HepG2 (cell line): ENCODE data around the gene ACSF3. TPM values are rescaled to one million over a fixed set of nuclear protein-coding genes. Genes with fewer than 3 reads are reported as not detected.
"Not testable (repeated sequence)": the region's sequence is repeated elsewhere in the genome, so short reads cannot be mapped to it uniquely, and the experiment has no call there.

Experiments used
- ATAC-seq: fragments of 200-7000 bp; cut with Tn5 transposase; 3 replicates; pipeline ENCODE4 v1.9.1; 2020; ENCODE audit warnings: mild to moderate bottlenecking, moderate library complexity
- BruUV-seq: library from RNA; stranded (reverse); fragments of 400-500 nt; replicated peaks from 2 replicates; lab custom pipeline; 2021; lab: Mats Ljungman, UMichigan
- CTCF ChIA-PET: fragments of 300-600 bp; formaldehyde crosslinking; extraction: SDS; loops from one replicate; lab custom pipeline; 2021; ENCODE audit warnings: low total read pairs, inconsistent platforms, low intra/inter-chr PET ratio; lab: Yijun Ruan, JAX
- POLR2A ChIA-PET: fragments of 350-600 bp; sonication (Branson Sonifier 250); formaldehyde crosslinking; loops from one replicate; lab custom pipeline; 2020; ENCODE audit warnings: antibody characterized with exemption, inconsistent platforms; lab: Yijun Ruan, JAX
- DNase-seq: peaks from one replicate; pipeline ENCODE4 v3.0.0-alpha.2; 2015; ENCODE audit warnings: low spot score
- FAIRE-seq: peaks from 3 replicates; lab custom pipeline; 2011; peaks lifted over from hg19 to GRCh38; lab: Jason Lieb, UNC
- H2AFZ ChIP-seq: one replicate; pipeline ENCODE4 v1.6.1; 2011; ENCODE audit warnings: low read length, inconsistent platforms
- H3K27ac ChIP-seq: fragments of 300-600 bp; 3 replicates; pipeline ENCODE4 v1.8.0; 2011; ENCODE audit warnings: mixed run types, mild to moderate bottlenecking, mixed read lengths, low read length, inconsistent platforms; ENCODE audit not compliant: insufficient read depth; ENCODE audit errors: extremely low read length
- H3K27me3 ChIP-seq, 2 experiments: fragments of 200-600 bp in 1 of 2; 2 replicates in 1 of 2; 3 replicates in 1 of 2; pipeline versions ENCODE4 v1.6.0 to v1.8.0; 2011; ENCODE audit warnings: low read length in 2 of 2, mild to moderate bottlenecking in 2 of 2, moderate library complexity in 2 of 2, inconsistent platforms in 1 of 2; ENCODE audit not compliant: insufficient read depth in 2 of 2, control insufficient read depth in 1 of 2
- H3K36me3 ChIP-seq, 2 experiments: fragments of 200-600 bp in 1 of 2; replicated peaks in 1 of 2; 2 replicates in 1 of 2; 3 replicates in 1 of 2; pipeline versions ENCODE4 v1.5.1 to v1.8.0; 2011; ENCODE audit warnings: low read length in 2 of 2, inconsistent platforms in 1 of 2; ENCODE audit not compliant: insufficient read depth in 2 of 2, control insufficient read depth in 1 of 2
- H3K4me1 ChIP-seq: 2 replicates; pipeline ENCODE4 v1.5.1; 2012; ENCODE audit warnings: low read length, inconsistent platforms; ENCODE audit not compliant: insufficient read depth
- H3K4me2 ChIP-seq: 2 replicates; pipeline ENCODE4 v1.6.0; 2011; ENCODE audit warnings: low read depth, low read length, inconsistent platforms
- H3K4me3 ChIP-seq, 3 experiments: fragments of 200-600 bp in 1 of 3; sonication (generic), shearing (Covaris generic) in 1 of 3; replicated peaks in 1 of 3; 2 replicates each; pipeline ENCODE4 v1.5.1; 2011 to 2016; ENCODE audit warnings: low read length in 3 of 3, inconsistent platforms in 2 of 3, low read depth in 2 of 3, mild to moderate bottlenecking in 2 of 3, control low read depth in 1 of 3, mixed read lengths in 1 of 3; ENCODE audit not compliant: insufficient read depth in 1 of 3
- H3K79me2 ChIP-seq: one replicate; pipeline ENCODE4 v1.6.1; 2011; ENCODE audit warnings: low read length, inconsistent platforms; ENCODE audit not compliant: insufficient read depth
- H3K9ac ChIP-seq: 2 replicates; pipeline ENCODE4 v1.6.0; 2011; ENCODE audit warnings: mild to moderate bottlenecking, low read depth, low read length, inconsistent platforms; ENCODE audit not compliant: insufficient read depth
- H3K9me3 ChIP-seq: 2 replicates; pipeline ENCODE4 v1.5.1; 2012; ENCODE audit warnings: mild to moderate bottlenecking, low read length
- H4K20me1 ChIP-seq: 2 replicates; pipeline ENCODE4 v1.6.0; 2011; ENCODE audit warnings: inconsistent platforms, mild to moderate bottlenecking, low read length, moderate library complexity; ENCODE audit not compliant: insufficient read depth
- CHD4 ChIP-seq: fragments of 200-600 bp; sonication (generic); IDR thresholded peaks from 2 replicates; pipeline ENCODE4 v1.7.0; 2017; ENCODE audit warnings: mild to moderate bottlenecking, low read length, borderline replicate concordance
- FOXA1 ChIP-seq, 2 experiments: fragments of 450-650 bp in 1 of 2; sonication (generic) in 1 of 2; formaldehyde crosslinking in 1 of 2; IDR thresholded peaks; 2 replicates each; pipeline versions ENCODE4 v1.4.0 to v1.6.1; 2016 to 2020; ENCODE audit warnings: missing genetic modification reagents in 1 of 2
- HNRNPL ChIP-seq: fragments of 200-400 bp; formaldehyde crosslinking; IDR thresholded peaks from 2 replicates; pipeline ENCODE4 v1.6.1; 2017; ENCODE audit warnings: mild to moderate bottlenecking, low read depth, low read length
- MAFG ChIP-seq: sonication (generic); formaldehyde crosslinking; IDR thresholded peaks from 2 replicates; pipeline ENCODE4 v1.5.1; 2020; ENCODE audit warnings: mild to moderate bottlenecking, missing genetic modification reagents
- NCOA1 ChIP-seq: sonication (generic); formaldehyde crosslinking; IDR thresholded peaks from 2 replicates; pipeline ENCODE4 v1.9.0; 2021; ENCODE audit warnings: missing genetic modification reagents
- SSRP1 ChIP-seq: IDR thresholded peaks from 2 replicates; pipeline ENCODE4 v1.6.1; 2016; ENCODE audit warnings: control low read depth
- ZKSCAN1 ChIP-seq: fragments of 150-350 bp; IDR thresholded peaks from 2 replicates; pipeline ENCODE4 v1.6.1; 2014; ENCODE audit warnings: low read length
- ZMYM2 ChIP-seq: sonication (generic); formaldehyde crosslinking; IDR thresholded peaks from 2 replicates; pipeline ENCODE4 v1.8.0; 2022; ENCODE audit warnings: mild to moderate bottlenecking, missing genetic modification reagents
- ZNF263 ChIP-seq: sonication (generic); formaldehyde crosslinking; IDR thresholded peaks from 2 replicates; pipeline ENCODE4 v1.4.0; 2020; ENCODE audit warnings: missing genetic modification reagents
- WGBS: methylation state at CpG from one replicate; pipeline ENCODE4 v1.1.6; 2017; ENCODE audit warnings: low lambda C conversion rate; 5-methylcytosine and 5-hydroxymethylcytosine counted together
- in situ Hi-C: cut with HindIII; loops from 2 replicates; pipeline ENCODE4 v1.10.0; 2017; ENCODE audit warnings: low pct_unique_long_range_greater_than_20kb; ENCODE audit not compliant: extremely low pct_ligation_motif_present
- intact Hi-C: fragments of 100-400 bp; cut with micrococcal nuclease; formaldehyde crosslinking; loops from one replicate; pipeline ENCODE4 v1.10.0; 2022; ENCODE audit not compliant: unreplicated experiment
- polyA plus RNA-seq, 8 experiments: library from polyadenylated mRNA; depleted of rRNA in 3 of 8; stranded (reverse) in 7 of 8; unstranded in 1 of 8; fragments of >200 nt; fragmentation: Illumina TruSeq in 4 of 8; extraction: Trizol in 4 of 8; gene quantifications; 2 replicates each; pipeline versions ENCODE4 v1.2.1 to v1.2.3, GENCODE V29; 2011 to 2016; ENCODE audit warnings: low read depth in 4 of 8, missing spikeins in 1 of 8, mixed read lengths in 1 of 8; ENCODE audit not compliant: insufficient read depth in 1 of 8
- total RNA-seq, 5 experiments: library from RNA; depleted of rRNA; stranded (reverse); fragments of >200 nt; fragmentation: Illumina TruSeq; extraction: Trizol; gene quantifications; 2 replicates each; pipeline ENCODE4 v1.2.3, GENCODE V29; 2016; ENCODE audit warnings: low read depth in 1 of 5

ACSF3 gene
- total and polyA plus RNA-seq, 2 of the 13 experiments (the other 11 are each of a cell fraction or from before 2014, with no cell fraction given), result 14.9 to 30.6 TPM

GRCh38 chr16:89185887-89186592 lies 92.4 kb downstream of the ACSF3 start:
- H3K27me3 ChIP-seq, result peaks cover 1 to 34% of the 10 kb centered on the region in 2 experiments; a peak in 4 of 5 replicates
- H3K4me2 ChIP-seq; FAIRE-seq; H3K79me2 ChIP-seq; H3K36me3 ChIP-seq; H2AFZ ChIP-seq; ATAC-seq; H3K4me3 ChIP-seq; in situ Hi-C loops; DNase-seq; H3K27ac ChIP-seq; BruUV-seq; H3K9me3 ChIP-seq; CTCF ChIA-PET; H3K9ac ChIP-seq; POLR2A ChIA-PET; TF ChIP-seq FOXA1 (CRISPR knock-in tag; IDR thresholded peaks at IDR 0.05): not testable (repeated sequence)
- 31% methylated on average over 6 of the region's 30 CpGs for WGBS
- H3K4me1 ChIP-seq, result peaks cover 45% of the 10 kb centered on the region
- intact Hi-C loops, result loop anchor here (2.0 kb wide), 1 partner anchor 15 kb away; the partner anchor contains the start of gene SLC22A31
- TF ChIP-seq CHD4 (peak; percentile 99), FOXA1 (IDR thresholded peaks at IDR 0.05) (peak; percentile 25; the same call in 1 of the 2 replicates), SSRP1 (peak; percentile 27; the same call in 1 of the 2 replicates), ZNF263 (0 out of 2 replicates have a peak, but pooled peaks have one; percentile 1), MAFG (0 out of 2 replicates have a peak, but pooled peaks have one; percentile 11), HNRNPL (0 out of 2 replicates have a peak, but pooled peaks have one; percentile 9), ZKSCAN1 (peak; percentile 99), NCOA1 (CRISPR knock-in tag) (0 out of 2 replicates have a peak, but pooled peaks have one; percentile 6), ZMYM2 (CRISPR knock-in tag) (peak; percentile 94)
- peaks cover 44% of the 10 kb centered on the region for H4K20me1 ChIP-seq
